HG02588 (cell line): ENCODE data around the gene FXYD4.

Source experiments
- ATAC-seq: cut with Tn5 transposase; IDR thresholded peaks from one replicate; pipeline ENCODE4 v1.9.1; 2021; ENCODE audit warnings: mild to moderate bottlenecking, moderate library complexity; ENCODE audit not compliant: unreplicated experiment

FXYD4 gene

DNA sequence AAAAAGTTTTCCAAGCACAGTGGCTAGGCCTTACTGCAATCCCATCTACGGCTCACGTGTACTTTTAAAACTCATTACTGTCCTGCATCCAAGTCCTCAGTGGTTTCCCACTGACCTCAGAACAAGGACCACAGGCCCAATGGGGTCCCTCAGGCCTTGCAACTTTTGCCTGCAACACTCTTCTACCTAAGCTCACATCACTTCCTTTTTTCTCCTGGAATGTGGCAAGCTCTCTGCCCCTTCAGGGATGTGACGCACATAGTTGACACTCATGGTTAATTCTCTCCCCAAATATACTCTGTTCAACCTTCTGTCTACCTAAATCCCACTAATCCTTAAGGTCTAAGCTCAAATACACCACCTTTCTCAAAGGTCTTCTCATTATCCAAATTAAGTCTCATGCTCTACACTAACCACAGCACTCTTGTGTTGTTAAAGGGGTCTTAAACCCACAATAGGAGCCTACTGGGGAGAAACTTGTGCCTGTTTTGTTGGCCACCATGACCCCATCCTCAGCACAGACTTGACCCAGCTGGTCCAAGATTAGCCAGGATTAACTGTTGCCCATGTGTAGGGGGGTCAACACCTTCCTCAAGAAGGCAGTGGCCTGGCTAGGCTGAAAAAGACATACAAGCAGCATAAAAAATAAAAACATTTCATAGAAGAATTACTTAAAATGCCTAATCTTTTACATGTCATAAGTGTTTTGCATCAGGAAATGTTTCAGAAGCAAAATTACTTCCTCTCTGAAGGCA, 22.3 kb downstream of the FXYD4 start:
- ATAC-seq: no peak

DNA sequence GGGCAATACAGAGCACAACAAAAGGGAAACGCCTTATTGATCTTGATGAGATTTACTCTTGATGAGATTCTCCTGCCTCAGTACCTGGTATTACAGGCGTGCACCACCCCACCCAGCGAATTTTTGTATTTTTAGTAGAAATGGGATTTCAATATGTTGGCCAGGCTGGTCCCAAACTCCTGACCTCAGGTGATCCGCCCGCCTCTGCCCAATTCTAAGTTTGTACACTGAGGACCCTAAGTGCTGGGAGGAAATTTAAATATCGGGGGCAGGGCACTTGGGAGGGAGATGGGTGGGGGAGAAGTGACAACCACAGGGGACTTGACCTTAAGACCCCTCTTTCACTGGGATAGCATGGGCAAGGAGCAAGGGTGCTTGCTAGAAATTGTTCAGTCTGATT, 23.4 kb downstream of the FXYD4 start:
- ATAC-seq: no peak

DNA sequence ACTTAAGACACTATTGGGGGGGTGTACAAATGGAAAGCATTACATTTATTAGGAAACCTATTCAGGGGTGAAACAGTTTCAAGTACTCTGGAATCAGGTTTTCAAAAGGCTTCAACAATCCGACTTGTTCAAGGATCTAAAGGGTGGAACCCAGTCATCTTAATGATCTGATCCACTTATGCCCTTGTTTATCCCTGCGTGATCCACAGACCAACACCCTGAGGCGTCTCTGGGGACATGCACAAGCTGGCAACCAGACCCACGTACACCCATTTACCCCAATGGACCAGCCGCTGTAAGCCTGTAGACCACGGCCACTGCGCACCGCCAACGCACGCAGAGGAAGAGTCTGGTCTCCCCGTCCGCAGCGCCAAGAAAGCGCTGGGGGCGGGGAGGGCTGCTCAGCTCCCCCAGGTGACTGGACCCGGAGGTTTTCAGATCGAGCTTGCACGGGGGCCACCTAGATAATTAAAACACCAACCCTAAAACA, 24.2 kb downstream of the FXYD4 start:
- no peak for ATAC-seq

DNA sequence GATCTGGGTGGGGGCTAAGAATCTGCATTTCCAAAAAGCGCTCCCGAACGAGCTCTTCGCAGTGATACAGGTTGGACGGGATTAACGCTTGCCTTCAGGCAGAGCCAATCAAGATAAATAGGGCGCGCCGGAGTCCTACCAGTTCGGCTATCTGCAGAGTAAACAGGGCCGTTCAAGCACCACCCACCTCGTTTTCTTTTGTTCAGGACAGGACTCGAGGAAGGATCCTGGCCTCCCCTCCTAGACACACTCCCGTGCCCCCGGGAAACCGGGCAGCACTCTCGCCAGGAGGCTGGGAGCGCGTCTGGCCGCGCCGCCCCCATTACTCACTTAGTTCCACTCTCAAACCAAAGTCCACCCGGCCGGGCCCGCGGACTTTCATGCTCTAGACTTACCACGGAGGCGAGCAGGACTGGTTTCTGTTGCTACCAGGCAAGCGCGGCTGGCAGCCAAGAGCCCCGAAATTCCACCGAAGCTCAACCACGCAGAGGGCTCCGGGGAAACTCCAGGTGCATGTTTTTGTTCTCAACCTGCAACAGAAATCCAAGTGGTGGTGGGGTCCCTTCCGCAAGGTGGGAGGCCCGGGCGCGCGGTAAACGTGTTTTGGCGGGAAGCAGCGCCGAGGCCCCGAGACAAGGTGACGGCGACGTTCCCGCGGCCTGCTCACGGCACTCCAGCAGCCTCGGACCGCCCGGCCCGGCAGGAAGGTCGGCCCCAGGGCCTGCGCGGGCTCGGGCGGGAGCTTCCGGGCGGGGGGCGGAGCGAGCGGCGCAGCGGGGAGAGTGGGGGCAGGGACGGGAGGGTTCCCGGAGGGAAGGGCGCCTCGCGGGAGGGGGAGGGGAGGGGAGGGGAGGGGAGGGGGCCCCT, 24.9 kb downstream of the FXYD4 start:
- ATAC-seq: peak; percentile 57

DNA sequence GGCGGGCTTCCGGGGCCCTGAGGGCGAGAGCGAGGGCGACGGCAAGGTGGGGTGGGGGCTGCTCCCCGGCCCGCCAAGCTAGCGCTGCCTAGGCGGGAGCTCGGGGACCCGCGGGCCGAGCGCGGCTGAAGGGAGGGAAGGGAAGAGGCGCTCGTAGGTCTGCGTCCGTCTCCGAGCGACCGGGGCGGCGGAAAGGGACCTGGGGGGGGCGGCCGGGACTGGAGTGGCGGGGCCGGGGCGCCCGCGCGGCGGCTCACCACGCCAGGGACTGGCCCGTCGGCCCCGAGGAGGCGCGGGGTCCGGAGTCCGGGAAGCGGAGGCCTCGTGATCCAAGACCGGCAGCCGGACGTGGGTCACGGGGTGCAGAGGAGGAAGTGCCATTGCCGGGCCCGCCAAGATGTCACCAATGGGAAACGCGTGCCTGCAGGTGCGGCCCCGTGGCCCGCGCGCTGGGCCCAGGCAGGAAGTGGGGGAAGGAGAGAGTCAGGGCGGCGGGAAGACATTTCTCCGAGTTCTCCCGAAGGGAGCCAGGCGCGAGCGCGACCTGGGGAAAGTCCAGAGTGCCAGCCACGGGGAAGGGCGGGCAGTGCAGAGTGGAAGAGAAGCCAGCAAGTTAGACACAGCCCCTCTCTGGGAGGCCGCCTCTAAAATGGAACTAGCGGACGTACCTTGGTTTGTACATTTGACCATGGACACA, 25.6 kb downstream of the FXYD4 start:
- ATAC-seq: peak; percentile 74

GRCh38 chr10:43398939-43399319, 27.5 kb downstream of the FXYD4 start:
- no peak for ATAC-seq

DNA sequence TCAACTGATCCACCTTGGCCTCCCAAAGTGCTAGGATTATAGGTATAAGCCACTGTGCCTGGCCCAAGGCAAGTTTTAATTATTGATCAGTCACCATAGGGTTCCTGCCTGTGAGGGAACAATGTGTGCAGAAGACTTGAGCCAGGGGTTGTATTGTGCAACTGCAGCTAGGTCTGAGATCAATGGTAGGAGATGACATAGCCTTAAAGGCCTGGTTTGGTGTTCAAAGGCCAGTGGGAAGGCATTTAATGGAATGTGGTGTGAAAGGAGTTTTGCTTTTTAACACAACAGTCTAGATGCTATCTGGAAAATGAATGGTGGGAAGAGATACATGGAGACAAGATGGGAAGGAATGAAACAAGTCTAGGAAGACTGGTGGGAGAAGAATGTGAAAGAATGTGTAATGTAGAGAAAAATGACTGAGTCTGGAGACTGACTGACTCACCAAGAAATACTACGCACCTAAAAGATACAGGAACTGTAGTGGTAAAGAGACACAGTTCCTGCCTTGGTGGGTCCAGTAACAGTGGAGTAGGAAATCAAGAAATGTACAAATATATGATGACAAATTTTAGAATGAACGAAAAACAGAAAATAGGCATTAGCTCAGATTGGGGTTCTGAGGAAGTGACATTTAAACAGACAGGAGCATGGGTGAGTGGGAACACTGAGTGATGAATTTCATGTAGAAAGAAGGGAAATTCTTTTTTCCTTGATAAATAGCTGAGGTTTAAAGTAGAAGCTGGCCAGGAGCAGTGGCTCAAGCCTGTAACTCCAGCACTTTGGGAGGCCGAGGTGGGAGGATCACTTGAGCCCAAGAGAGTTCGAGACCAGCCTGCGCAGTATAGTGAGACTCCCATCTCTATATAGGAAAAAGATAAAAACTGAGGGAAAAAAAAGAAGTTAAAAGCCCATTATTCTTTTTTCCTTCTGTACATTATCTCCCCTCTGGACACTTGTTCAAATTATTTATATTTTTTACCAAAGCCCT, 28.2 kb downstream of the FXYD4 start:
- no peak for ATAC-seq

DNA sequence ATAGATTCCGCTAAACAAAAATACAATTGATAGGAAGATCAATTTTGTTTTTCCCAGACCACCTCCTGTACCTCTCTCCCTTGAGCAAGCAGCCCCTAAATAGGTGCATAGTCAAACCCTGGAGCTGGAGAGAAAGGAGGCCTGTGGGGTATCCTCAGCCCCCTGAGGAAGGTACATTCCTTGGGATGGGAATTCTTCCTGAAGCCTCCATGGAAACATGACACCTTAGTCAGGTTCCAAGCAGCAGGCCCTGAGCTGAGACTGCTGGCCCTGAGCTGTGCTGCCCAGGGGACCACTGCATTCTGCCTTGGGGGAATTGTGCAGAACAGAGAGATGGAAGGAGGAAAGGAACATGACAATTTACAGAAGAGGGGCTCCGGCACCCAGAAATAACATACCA, 30.2 kb downstream of the FXYD4 start:
- no peak for ATAC-seq

- ATAC-seq: no peak
Measured at GRCh38 chr10:43402176-43402575, 30.7 kb downstream of the FXYD4 start.

- no peak for ATAC-seq
Measured at GRCh38 chr10:43402880-43403452, 31.5 kb downstream of the FXYD4 start.

DNA sequence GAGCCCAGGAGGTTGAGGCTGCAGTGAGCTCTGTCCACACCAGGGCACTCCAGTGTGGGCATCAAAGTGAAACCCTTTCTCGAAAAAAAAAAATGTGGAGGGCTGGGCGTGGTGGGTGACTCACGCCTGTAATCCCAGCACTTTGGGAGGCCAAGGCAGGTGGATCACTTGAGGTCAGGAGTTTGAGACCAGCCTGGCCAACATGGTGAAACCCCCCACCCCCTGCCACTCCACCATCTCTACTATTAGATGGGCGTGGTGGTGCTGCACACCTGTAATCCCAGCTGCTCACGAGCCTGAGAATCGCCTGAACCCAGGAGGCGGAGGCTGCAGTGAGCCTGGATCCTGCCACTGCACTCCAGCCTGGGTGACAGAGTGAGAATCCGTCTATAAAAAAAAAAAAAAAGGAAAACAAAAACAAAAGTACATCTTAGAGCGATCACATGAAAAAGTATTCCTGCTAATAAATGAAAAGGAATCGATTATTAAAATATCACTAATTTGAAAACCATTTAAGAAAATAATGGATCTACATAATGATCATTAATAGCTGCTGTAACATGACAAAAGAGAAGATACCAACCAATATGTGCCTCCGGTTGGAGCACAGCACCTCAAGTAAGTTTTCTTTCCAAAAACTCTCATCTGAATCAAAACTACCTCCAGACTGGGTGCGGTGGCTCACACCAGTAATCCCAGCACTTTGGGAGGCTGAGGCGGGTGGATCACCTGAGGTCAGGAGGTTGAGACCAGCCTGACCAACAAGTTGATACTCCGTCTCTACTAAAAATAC, 32.7 kb downstream of the FXYD4 start:
- ATAC-seq: no peak

DNA sequence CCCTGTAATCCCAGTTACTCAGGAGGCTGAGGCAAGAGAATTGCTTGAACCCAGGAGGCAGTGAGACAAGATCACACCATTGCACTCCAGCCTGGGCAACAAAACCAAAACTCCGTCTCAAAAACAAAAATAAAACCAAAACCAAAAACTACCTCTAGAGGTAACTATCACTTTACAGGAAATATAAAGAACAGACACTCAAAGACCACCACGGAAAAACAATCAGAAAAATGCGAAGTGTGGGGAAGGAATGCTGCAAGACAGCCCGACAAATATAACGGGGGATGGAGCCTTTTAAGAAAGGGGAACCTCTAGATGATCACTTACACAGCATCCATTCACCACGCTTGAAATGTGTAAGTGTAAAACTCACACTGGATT, 33.3 kb downstream of the FXYD4 start:
- ATAC-seq: no peak

DNA sequence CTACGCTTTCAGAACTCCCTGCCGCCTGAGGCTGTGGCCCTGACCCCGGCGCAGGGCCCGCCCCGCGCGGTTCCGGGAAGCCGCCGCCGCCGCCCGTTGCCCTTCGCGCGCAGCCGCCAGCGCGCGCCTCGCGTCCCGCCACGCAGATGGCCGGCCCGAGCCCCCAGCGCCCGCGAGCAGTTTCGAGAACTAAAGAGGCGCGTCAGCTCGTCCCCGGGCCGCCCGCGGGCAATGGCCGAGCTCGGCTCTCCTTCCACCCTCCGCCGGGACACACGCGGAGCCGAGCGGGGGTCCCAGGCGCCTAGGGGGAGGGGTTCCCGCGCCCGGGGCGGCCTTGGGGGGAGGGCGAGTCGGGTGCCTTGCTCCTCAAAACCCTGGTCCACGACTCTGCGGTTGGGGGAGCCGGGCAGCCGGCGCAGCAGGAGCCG, 35.7 kb downstream of the FXYD4 start:
- peak; percentile 20 for ATAC-seq

DNA sequence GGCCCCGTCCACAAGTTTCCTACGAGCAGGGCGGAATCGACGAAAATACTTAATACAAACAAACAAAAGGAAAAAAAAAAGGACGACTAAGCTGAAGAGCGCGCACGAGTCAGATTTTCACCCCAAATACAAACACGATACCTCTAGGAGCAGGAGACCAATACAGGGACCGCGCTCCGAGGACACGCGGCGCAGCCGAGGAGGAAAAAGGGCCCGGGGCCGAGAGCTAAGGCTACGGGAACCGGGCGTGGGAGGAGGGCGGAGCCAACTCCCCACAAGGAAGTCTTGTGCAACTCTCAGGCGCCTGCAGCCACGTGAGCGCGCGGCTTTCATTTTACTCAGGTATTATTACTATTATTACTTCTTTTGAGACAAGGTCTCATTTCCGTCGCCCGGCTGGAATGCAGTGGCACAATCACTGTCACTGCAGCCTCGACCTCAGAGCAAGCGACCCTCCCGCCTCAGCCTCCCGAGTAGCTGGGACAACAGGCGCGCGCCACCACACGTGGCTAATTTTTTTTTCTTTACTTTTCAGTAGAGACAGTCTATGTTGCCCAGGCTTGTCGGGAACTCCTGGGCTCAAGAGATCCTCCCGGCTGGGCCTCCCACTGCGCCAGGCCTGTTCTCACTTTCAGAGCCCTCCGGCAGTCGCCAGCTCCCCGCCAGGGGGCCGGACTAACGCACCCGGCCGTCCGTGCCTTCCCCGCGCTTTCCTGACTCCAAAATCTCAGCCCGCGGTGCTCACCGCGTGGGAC, 36.3 kb downstream of the FXYD4 start:
- ATAC-seq: peak; percentile 48

GRCh38 chr10:43408331-43408709, 36.9 kb downstream of the FXYD4 start:
- no peak for ATAC-seq

DNA sequence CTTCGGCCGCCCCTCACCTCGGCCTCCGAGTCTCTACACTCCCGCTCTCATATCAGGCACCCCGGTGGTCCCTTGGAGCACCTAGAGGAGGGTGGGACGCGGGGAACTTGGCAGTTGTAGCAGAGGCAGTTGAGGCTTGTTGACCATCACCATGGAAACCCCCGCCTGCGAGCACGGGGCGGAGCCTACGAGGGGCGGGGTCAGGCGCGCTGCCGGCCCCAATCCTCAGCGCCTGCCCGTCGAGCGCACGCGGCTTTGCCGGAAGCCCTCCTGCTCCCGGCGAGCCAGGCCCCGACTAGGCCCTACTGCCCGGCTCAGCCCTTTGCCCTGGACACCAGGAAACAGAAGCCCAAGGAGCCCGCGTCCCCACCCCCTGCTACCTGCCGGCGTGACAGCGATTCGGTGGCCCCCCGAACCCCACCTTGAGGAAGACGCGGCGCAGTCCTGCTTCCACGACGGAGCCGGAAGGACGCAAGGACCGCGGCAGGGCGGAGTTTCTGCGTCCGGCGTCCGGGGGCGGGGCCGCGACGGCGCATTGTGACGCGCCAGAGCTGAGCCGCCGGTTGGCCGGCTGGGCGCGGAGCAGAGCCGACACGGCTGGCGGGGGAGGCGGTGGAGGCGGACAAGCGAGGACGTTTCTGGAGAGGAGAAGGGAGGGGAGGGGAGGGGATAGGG, 37.4 kb downstream of the FXYD4 start, which contains the start of gene HNRNPF:
Gene HNRNPF (minus strand): TSS at position 477 of the 675 bp plus-strand sequence. CDS start 21,302 bp downstream, outside the sequence.
- ATAC-seq: peak; percentile 63

DNA sequence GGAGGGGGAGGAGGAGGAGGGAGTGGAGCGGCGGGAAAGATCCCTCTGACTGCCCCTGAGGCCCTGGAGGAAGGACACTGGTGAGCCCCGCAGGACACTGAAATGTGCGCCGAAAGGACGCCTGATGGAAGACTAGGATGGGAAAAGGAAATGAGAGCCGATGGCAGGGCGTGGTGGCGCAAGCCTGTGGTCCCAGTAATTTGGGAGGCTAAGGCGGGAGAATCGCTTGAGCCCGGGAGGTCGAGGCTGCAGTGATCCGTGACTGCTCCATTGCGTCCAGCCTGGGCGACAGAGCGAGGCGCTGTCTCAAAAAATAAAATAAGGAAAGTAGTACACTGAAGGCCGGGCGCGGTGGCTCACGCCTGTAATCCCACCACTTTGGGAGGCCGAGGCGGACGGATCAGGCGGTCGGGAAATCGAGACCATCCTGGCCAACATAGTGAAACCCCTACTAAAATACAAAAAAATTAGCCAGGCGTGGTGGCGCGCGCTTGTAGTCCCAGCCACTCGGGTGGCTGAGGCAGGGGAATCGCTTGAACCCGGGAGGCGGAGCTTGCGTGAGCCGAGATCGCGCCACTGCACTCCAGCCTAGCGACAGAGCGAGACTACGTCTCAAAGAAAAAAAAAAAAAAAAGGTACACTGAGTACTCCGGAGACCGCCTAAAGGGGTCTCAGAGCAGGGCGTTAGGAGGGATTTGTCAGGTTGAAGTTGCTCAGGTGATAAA, 38.1 kb downstream of the FXYD4 start:
- no peak for ATAC-seq
